ENCODE measurements around the gene B9D1. TPM values are rescaled to one million over a fixed set of nuclear protein-coding genes. Genes with fewer than 3 reads are reported as not detected.

The B9D1 gene
- total RNA-seq, 3 donors from 2014 or later (not counting 1 experiment from before 2014, with no cell fraction given): 3.1 to 7.5 (median 3.7) TPM

- no peak for TF ChIP-seq CTCF (IDR thresholded peaks at IDR 0.05)
- 93% methylated on average over 5 of the region's 6 CpGs for WGBS (ENCODE audit: insufficient coverage)
- H3K4me3 ChIP-seq (ENCODE audit: low read length): no peak overlapping the region
- H3K9me3 Mint-ChIP-seq: no peaks in the 10 kb centered on the region
- no peaks in the 10 kb centered on the region for H3K36me3 Mint-ChIP-seq
- no peaks in the 10 kb centered on the region for H3K4me1 ChIP-seq (ENCODE audit: control insufficient read depth, insufficient read depth, low read length)
- H3K27ac ChIP-seq (ENCODE audit: low read length): no peak overlapping the region
- no peaks in the 10 kb centered on the region for H3K9me3 ChIP-seq (ENCODE audit: control insufficient read depth, insufficient read depth, low read length)
- DNase-seq (no peak), ATAC-seq (no peak)
- no peaks in the 10 kb centered on the region for H3K36me3 ChIP-seq (ENCODE audit: control insufficient read depth, insufficient read depth, low read length)
- peaks cover 4% of the 10 kb centered on the region for H3K27me3 ChIP-seq (ENCODE audit: control insufficient read depth, insufficient read depth, low read length)
- H3K27me3 Mint-ChIP-seq (ENCODE audit: low read depth in 2 of 2): no peaks in the 10 kb centered on the region
- H3K4me1 Mint-ChIP-seq: peaks cover 0 to 12% of the 10 kb centered on the region in 2 donors
- no peak overlapping the region for H3K4me3 Mint-ChIP-seq
- intact Hi-C loops (cut with micrococcal nuclease): no loop called here
- no peak overlapping the region for H3K27ac Mint-ChIP-seq
These were observed 47.6 kb upstream of the B9D1 start for GRCh38 chr17:19410091-19410490.

GRCh38 chr17:19409509-19409908 is 47.0 kb upstream of the B9D1 start:
- intact Hi-C loops (cut with micrococcal nuclease): no loop called here
- ATAC-seq: no peak
- no peak for DNase-seq
- H3K27me3 Mint-ChIP-seq (ENCODE audit: low read depth in 2 of 2): no peaks in the 10 kb centered on the region
- peaks cover 0 to 12% of the 10 kb centered on the region in 2 donors for H3K4me1 Mint-ChIP-seq
- no peak for TF ChIP-seq CTCF (IDR thresholded peaks at IDR 0.05)
- Histone ChIP-seq H3K36me3 (ENCODE audit: control insufficient read depth, insufficient read depth, low read length) (no peaks in the 10 kb centered on the region), H3K27me3 (ENCODE audit: control insufficient read depth, insufficient read depth, low read length) (peaks cover 4% of the 10 kb centered on the region), H3K4me1 (ENCODE audit: control insufficient read depth, insufficient read depth, low read length) (no peaks in the 10 kb centered on the region), H3K4me3 (ENCODE audit: low read length) (no peak overlapping the region), H3K27ac (ENCODE audit: low read length) (no peak overlapping the region), H3K9me3 (ENCODE audit: control insufficient read depth, insufficient read depth, low read length) (no peaks in the 10 kb centered on the region)
- H3K4me3 Mint-ChIP-seq: no peak overlapping the region
- WGBS (ENCODE audit: insufficient coverage): 75% methylated on average over 3 of the region's 3 CpGs
- no peaks in the 10 kb centered on the region for H3K36me3 Mint-ChIP-seq
- H3K9me3 Mint-ChIP-seq: no peaks in the 10 kb centered on the region
- H3K27ac Mint-ChIP-seq: no peak overlapping the region

- Histone ChIP-seq H3K36me3 (ENCODE audit: control insufficient read depth, insufficient read depth, low read length) (no peaks in the 10 kb centered on the region), H3K4me3 (ENCODE audit: low read length) (no peak overlapping the region), H3K27ac (ENCODE audit: low read length) (no peak overlapping the region), H3K27me3 (ENCODE audit: control insufficient read depth, insufficient read depth, low read length) (peaks cover 4% of the 10 kb centered on the region), H3K4me1 (ENCODE audit: control insufficient read depth, insufficient read depth, low read length) (no peaks in the 10 kb centered on the region), H3K9me3 (ENCODE audit: control insufficient read depth, insufficient read depth, low read length) (no peaks in the 10 kb centered on the region)
- Mint-ChIP-seq H3K4me1 (peaks cover 0 to 12% of the 10 kb centered on the region in 2 donors), H3K9me3 (no peaks in the 10 kb centered on the region), H3K27ac (no peak overlapping the region), H3K27me3 (ENCODE audit: low read depth in 2 of 2) (no peaks in the 10 kb centered on the region), H3K4me3 (no peak overlapping the region), H3K36me3 (no peaks in the 10 kb centered on the region)
- intact Hi-C loops (cut with micrococcal nuclease): no loop called here
- 96% methylated on average over 2 of the region's 3 CpGs for WGBS (ENCODE audit: insufficient coverage)
- TF ChIP-seq CTCF (IDR thresholded peaks at IDR 0.05): no peak
- no peak for ATAC-seq
- DNase-seq: no peak
These were observed 46.5 kb upstream of the B9D1 start for GRCh38 chr17:19409066-19409465.

- Mint-ChIP-seq H3K4me1 (peaks cover 0 to 12% of the 10 kb centered on the region in 2 donors), H3K27ac (no peak overlapping the region), H3K4me3 (no peak overlapping the region), H3K36me3 (no peaks in the 10 kb centered on the region), H3K9me3 (no peaks in the 10 kb centered on the region), H3K27me3 (ENCODE audit: low read depth in 2 of 2) (no peaks in the 10 kb centered on the region)
- Histone ChIP-seq H3K4me1 (ENCODE audit: control insufficient read depth, insufficient read depth, low read length) (no peaks in the 10 kb centered on the region), H3K27me3 (ENCODE audit: control insufficient read depth, insufficient read depth, low read length) (peaks cover 4% of the 10 kb centered on the region), H3K27ac (ENCODE audit: low read length) (no peak overlapping the region), H3K9me3 (ENCODE audit: control insufficient read depth, insufficient read depth, low read length) (no peaks in the 10 kb centered on the region), H3K4me3 (ENCODE audit: low read length) (no peak overlapping the region), H3K36me3 (ENCODE audit: control insufficient read depth, insufficient read depth, low read length) (no peaks in the 10 kb centered on the region)
- DNase-seq: no peak
- ATAC-seq: no peak
- WGBS (ENCODE audit: insufficient coverage): 97% methylated on average over 2 of the region's 2 CpGs
- intact Hi-C loops (cut with micrococcal nuclease): no loop called here
- TF ChIP-seq CTCF (IDR thresholded peaks at IDR 0.05): no peak
These were observed 45.8 kb upstream of the B9D1 start for GRCh38 chr17:19408346-19408710.

Data from natural killer cell (primary cell).